ENCODE results near the gene SPRY4. TPM values are rescaled to one million over a fixed set of nuclear protein-coding genes. Genes with fewer than 3 reads are reported as not detected.

SPRY4 gene
- total and polyA plus RNA-seq, 2 of the 8 experiments (the other 6 are each of a cell fraction or from before 2014, with no cell fraction given): 59.1 to 113 TPM

- Histone ChIP-seq H3K79me1 (ENCODE audit: low read depth, low read length) (no peaks in the 10 kb centered on the region; the same call in 1 of the 2 replicates), H3K79me2 (ENCODE audit: control insufficient read depth in 1 of 2, insufficient read depth in 2 of 2, low read length in 2 of 2) (peaks cover 0 to 22% of the 10 kb centered on the region in 2 experiments; a peak in 3 of 4 replicates)
- POLR2A ChIA-PET (ENCODE audit: partially characterized antibody): interaction anchor here (0.6 to 10.7 kb wide), 7 partner anchors 18 to 218 kb away, joined by 3 to 137 read pairs (median 3); no protein-coding TSS in a partner anchor
Observed at GRCh38 chr5:142330026-142330425, 5.2 kb upstream of the SPRY4 start.

More at GRCh38 chr5:142330026-142330425, 5.2 kb upstream of the SPRY4 start:
- H3K4me1 ChIP-seq (replicated peaks in 1 of 4; ENCODE audit: control insufficient read depth in 3 of 4, insufficient read depth in 4 of 4, low read length in 3 of 4): peaks cover 9 to 21% (median 16%) of the 10 kb centered on the region in 4 experiments; a peak in 6 of 7 replicates
- H2BK12ac ChIP-seq (ENCODE audit: low read depth, low read length): peak overlapping the region; percentile 12; the same call in 1 of the 2 replicates
- H3K23me2 ChIP-seq (ENCODE audit: low read depth, low read length): peaks cover 5% of the 10 kb centered on the region; the same call in 1 of the 2 replicates
- no peaks in the 10 kb centered on the region for H3K9me3 ChIP-seq (ENCODE audit: insufficient read depth in 2 of 2, low read depth in 1 of 2, low read length in 1 of 2)
- no peak overlapping the region for H3K4ac ChIP-seq (replicated peaks; ENCODE audit: insufficient read length, low read depth, low read length)
- no peak overlapping the region for H3K56ac ChIP-seq (replicated peaks; ENCODE audit: insufficient read length, low read depth, low read length)
- H3K4me2 ChIP-seq (ENCODE audit: insufficient read depth in 1 of 2, low read depth in 2 of 2, low read length in 2 of 2): no peak overlapping the region
- 97% methylated on average over 6 of the region's 6 CpGs; no CpG with 5 or more reads in 1 of the 2 experiments for WGBS, 2 experiments (ENCODE audit: extremely low coverage in 1 of 2, insufficient coverage in 1 of 2, insufficient read length in 1 of 2, insufficient replicate concordance in 2 of 2, low coverage in 1 of 2, low lambda C conversion rate in 2 of 2, missing lambda C conversion rate in 1 of 2)
- no peak overlapping the region for H2BK5ac ChIP-seq (ENCODE audit: low read depth, low read length)
- H3K14ac ChIP-seq (ENCODE audit: insufficient read length): no peak overlapping the region
- no peak overlapping the region for H4K8ac ChIP-seq (ENCODE audit: extremely low read depth, insufficient read depth, low read length)
- H4K20me1 ChIP-seq (replicated peaks in 1 of 2; ENCODE audit: control insufficient read depth in 1 of 2, insufficient read depth in 2 of 2, low read length in 2 of 2): no peaks in the 10 kb centered on the region
- H3K23ac ChIP-seq (ENCODE audit: insufficient read length): no peak overlapping the region
- no peak overlapping the region for H3K9ac ChIP-seq (replicated peaks in 1 of 4; ENCODE audit: extremely low read depth in 1 of 4, low read depth in 3 of 4, low read length in 3 of 4)
- H3K27ac ChIP-seq (ENCODE audit: low read depth, low read length): no peak overlapping the region
- FAIRE-seq (no peak), DNase-seq (ENCODE audit: low read depth in 1 of 2, low spot score in 2 of 2) (no peak)
- H2BK120ac ChIP-seq (replicated peaks; ENCODE audit: low read depth, low read length): no peak overlapping the region
- no peak overlapping the region for H4K91ac ChIP-seq (replicated peaks; ENCODE audit: insufficient read length, low read length)
- H3K4me3 ChIP-seq (ENCODE audit: extremely low read depth in 1 of 4, insufficient read depth in 2 of 4, low read depth in 3 of 4, low read length in 4 of 4): no peak overlapping the region
- no peak overlapping the region for H2BK20ac ChIP-seq (ENCODE audit: low read length)
- TF ChIP-seq SP1 (IDR thresholded peaks at IDR 0.05; ENCODE audit: low read depth, low read length) (no peak), JUND (IDR thresholded peaks at IDR 0.05; ENCODE audit: low read length) (no peak)
- no peaks in the 10 kb centered on the region for H3K27me3 ChIP-seq (replicated peaks in 1 of 4; ENCODE audit: control insufficient read depth in 3 of 4, extremely low read depth in 1 of 4, insufficient read depth in 3 of 4, low read length in 3 of 4)
- H4K5ac ChIP-seq (ENCODE audit: insufficient read length, low read depth, low read length): no peak overlapping the region
- CTCF ChIA-PET (ENCODE audit: partially characterized antibody): interaction anchor here (0.6 to 1.9 kb wide), 5 partner anchors 18 to 220 kb away, joined by 3 to 5 read pairs (median 3); no protein-coding TSS in a partner anchor
- no peaks in the 10 kb centered on the region for H3K36me3 ChIP-seq (ENCODE audit: control insufficient read depth in 2 of 4, insufficient read depth in 4 of 4, low read length in 3 of 4)
- no peak overlapping the region for H2AFZ ChIP-seq (ENCODE audit: low read length)
- H2AK5ac ChIP-seq (ENCODE audit: low read depth, low read length): no peak overlapping the region
- no peak overlapping the region for H3K18ac ChIP-seq (ENCODE audit: extremely low read depth, low read length)
- no peak overlapping the region for H2BK15ac ChIP-seq (ENCODE audit: low read length)

All from H1 (cell line).